ENCODE measurements around the gene BHLHA15.

The BHLHA15 gene

DNA sequence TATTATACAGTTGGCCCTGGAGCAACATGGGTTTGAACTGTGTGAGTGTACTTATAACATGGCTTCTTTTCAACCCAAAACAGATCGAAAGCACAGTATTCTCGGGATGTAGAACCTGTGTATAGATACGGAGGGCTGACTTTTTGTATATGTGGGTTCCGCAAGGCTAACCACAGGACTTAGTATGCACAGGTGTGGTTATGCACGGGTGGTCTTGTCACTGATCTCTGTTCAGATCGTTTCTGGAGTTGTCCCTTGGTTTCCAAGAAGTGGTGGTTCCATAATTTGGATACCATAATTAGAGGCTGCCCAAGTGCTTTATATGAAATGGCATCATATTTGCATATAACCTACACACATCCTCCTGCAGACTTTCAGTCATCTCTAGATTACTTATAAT, 10.9 kb upstream of the BHLHA15 start:
- H3K9me3 Mint-ChIP-seq, result no peaks in the 10 kb centered on the region
- peak overlapping the region; percentile 14 for H3K27ac Mint-ChIP-seq
- peaks cover 11% of the 10 kb centered on the region for H3K36me3 Mint-ChIP-seq
- H3K27me3 Mint-ChIP-seq, result no peaks in the 10 kb centered on the region
- no peak overlapping the region for H3K4me3 Mint-ChIP-seq
- H3K4me1 Mint-ChIP-seq, result peaks cover 59% of the 10 kb centered on the region

GRCh38 chr7:98202367-98203195, 8.7 kb upstream of the BHLHA15 start:
- Mint-ChIP-seq H3K9me3 (no peaks in the 10 kb centered on the region), H3K27me3 (no peaks in the 10 kb centered on the region), H3K4me1 (peaks cover 64% of the 10 kb centered on the region), H3K4me3 (peak overlapping the region; percentile 31), H3K36me3 (peaks cover 18% of the 10 kb centered on the region), H3K27ac (peak overlapping the region; percentile 64)

- Mint-ChIP-seq H3K36me3 (peaks cover 15% of the 10 kb centered on the region), H3K27ac (no peak overlapping the region), H3K4me1 (peaks cover 64% of the 10 kb centered on the region), H3K4me3 (peak overlapping the region; percentile 42), H3K9me3 (no peaks in the 10 kb centered on the region), H3K27me3 (no peaks in the 10 kb centered on the region)
Measured at GRCh38 chr7:98203261-98203963, 7.8 kb upstream of the BHLHA15 start.

DNA sequence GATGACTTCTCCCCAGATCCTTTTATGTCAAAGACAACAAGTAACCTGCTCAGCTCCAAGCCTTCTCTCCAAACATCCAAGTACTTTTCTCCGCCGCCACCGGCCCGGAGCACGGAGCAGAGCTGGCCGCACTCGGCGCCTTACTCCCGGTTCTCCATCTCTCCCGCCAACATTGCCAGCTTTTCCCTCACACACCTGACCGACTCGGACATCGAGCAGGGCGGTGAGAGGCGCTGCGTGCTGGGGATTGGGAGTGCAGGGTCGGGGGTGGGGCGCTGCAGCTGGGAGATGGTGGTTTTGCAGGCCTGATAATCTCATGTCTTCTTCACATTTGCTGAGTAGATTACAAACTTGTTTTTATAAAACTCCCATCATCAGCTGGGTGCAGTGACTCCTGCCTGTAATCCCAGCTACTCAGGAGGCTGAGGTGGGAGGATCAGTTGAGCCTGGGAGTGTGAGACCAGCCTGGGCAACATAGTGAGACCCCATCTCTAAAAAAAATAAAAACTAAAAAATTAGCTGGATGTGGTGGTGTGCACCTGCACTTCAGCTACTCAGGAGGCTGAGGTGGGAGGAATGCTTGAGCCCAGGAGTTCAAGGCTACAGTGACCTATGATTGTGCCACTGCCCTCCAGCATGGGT, 7.2 kb upstream of the BHLHA15 start:
- Mint-ChIP-seq H3K27me3 (no peaks in the 10 kb centered on the region), H3K9me3 (no peaks in the 10 kb centered on the region), H3K4me1 (peaks cover 60% of the 10 kb centered on the region), H3K27ac (no peak overlapping the region), H3K4me3 (peak overlapping the region; percentile 42), H3K36me3 (peaks cover 12% of the 10 kb centered on the region)

- Mint-ChIP-seq H3K36me3 (peaks cover 10% of the 10 kb centered on the region), H3K27ac (no peak overlapping the region), H3K4me3 (no peak overlapping the region), H3K4me1 (peaks cover 58% of the 10 kb centered on the region), H3K27me3 (no peaks in the 10 kb centered on the region), H3K9me3 (no peaks in the 10 kb centered on the region)
Measured at GRCh38 chr7:98204670-98205069, 6.6 kb upstream of the BHLHA15 start.

GRCh38 chr7:98205162-98205845, 5.9 kb upstream of the BHLHA15 start:
- Mint-ChIP-seq H3K27me3 (no peaks in the 10 kb centered on the region), H3K36me3 (peaks cover 8% of the 10 kb centered on the region), H3K27ac (no peak overlapping the region), H3K9me3 (no peaks in the 10 kb centered on the region), H3K4me3 (no peak overlapping the region), H3K4me1 (peaks cover 58% of the 10 kb centered on the region)

DNA sequence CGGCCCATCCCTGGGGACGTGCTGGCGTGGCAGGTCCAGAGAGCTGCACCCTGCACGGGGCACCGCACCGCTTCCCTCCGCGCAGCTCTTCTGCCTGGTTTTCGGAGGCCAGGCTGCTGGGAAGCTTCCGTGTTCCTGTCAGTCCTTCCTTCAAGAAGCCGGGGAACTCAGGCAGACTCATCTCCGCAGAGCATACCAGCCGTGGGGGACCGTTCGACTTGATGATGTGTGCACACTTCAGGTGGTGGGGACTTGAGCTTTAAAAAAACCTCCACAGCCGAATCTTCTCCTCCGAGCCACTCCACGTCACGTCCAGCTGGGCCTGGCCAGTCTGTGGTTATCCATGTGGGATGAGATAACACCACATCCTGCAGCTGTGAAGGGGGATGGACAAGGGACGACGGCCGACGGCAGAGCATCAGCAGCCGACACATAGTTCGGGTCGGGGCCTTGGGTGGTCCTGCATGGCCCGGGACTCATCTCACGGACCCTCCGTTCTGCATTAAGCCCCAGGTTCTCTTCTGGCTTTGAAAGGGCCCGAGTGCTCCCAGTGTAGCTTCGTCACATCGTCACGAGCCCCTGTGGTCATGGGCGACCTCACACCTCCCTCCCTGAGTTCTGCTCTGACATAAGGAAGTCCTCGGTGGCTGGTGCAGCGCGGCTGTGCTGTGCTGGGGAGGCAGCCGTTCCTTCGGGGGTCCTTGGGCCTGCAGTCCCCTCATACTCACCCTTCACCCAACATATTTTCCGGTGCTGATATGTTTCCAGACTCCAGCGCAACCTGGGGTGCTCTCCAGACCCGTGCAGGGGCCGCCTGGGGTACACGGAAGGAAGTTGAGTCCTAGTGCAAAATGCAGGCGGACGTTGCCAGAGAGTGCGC, 4.5 kb upstream of the BHLHA15 start:
- Mint-ChIP-seq H3K4me1 (peaks cover 45% of the 10 kb centered on the region), H3K36me3 (peaks cover 8% of the 10 kb centered on the region), H3K9me3 (no peaks in the 10 kb centered on the region), H3K4me3 (no peak overlapping the region), H3K27me3 (no peaks in the 10 kb centered on the region), H3K27ac (no peak overlapping the region)

DNA sequence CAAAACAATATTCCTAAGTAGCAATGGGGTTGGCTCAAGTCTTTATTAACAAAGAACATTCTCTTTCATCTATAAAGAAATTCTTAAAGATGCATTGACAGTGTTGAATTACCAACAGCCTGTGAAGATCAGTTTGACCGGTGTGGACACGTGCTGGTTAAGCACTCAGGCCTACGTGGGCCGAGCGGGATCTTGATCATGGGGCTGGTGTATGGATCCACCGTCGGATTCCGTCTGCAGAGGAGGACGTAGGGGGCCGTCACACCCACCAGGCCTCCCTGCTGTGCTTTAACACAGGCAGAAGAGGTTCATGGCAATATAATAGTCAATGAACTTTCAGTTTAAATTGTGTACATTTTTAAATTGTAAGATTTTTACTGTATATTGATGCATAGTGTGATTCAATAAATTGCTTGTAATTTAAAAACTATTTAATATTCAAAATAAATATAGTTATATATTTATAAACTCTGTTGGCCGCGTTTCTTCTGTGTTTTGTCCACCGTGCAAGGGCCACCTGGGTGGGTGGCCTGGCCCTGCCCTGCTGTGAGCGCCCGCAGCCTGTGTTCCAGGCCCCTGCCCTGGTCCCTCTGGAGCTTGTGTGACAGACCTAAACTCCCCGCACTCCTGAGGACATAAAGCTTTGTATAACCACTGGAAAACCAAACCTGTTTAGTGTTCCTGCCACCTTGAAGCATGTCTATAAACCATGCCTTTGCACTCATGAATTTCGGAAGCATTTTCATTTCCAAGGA, 1.9 kb upstream of the BHLHA15 start:
- Mint-ChIP-seq H3K4me1 (peaks cover 23% of the 10 kb centered on the region), H3K4me3 (peak overlapping the region; percentile 33), H3K36me3 (peaks cover 6% of the 10 kb centered on the region), H3K27ac (no peak overlapping the region), H3K27me3 (no peaks in the 10 kb centered on the region), H3K9me3 (no peaks in the 10 kb centered on the region)

- Mint-ChIP-seq H3K27me3 (no peaks in the 10 kb centered on the region), H3K27ac (no peak overlapping the region), H3K36me3 (peaks cover 6% of the 10 kb centered on the region), H3K4me1 (peaks cover 13% of the 10 kb centered on the region), H3K4me3 (no peak overlapping the region), H3K9me3 (no peaks in the 10 kb centered on the region)
Measured at GRCh38 chr7:98210513-98211220, 572 bp upstream of the BHLHA15 start.

- Mint-ChIP-seq H3K4me1 (peaks cover 9% of the 10 kb centered on the region), H3K27ac (peak overlapping the region; percentile 70), H3K36me3 (peaks cover 3% of the 10 kb centered on the region), H3K4me3 (peak overlapping the region; percentile 54), H3K27me3 (no peaks in the 10 kb centered on the region), H3K9me3 (no peaks in the 10 kb centered on the region)
Measured at GRCh38 chr7:98211676-98212531, 665 bp downstream of the BHLHA15 start.

GRCh38 chr7:98212532-98213041, 1.3 kb downstream of the BHLHA15 start:
- peaks cover 9% of the 10 kb centered on the region for H3K4me1 Mint-ChIP-seq
- H3K36me3 Mint-ChIP-seq, result no peaks in the 10 kb centered on the region
- H3K4me3 Mint-ChIP-seq, result no peak overlapping the region
- no peak overlapping the region for H3K27ac Mint-ChIP-seq
- no peaks in the 10 kb centered on the region for H3K27me3 Mint-ChIP-seq
- no peaks in the 10 kb centered on the region for H3K9me3 Mint-ChIP-seq

DNA sequence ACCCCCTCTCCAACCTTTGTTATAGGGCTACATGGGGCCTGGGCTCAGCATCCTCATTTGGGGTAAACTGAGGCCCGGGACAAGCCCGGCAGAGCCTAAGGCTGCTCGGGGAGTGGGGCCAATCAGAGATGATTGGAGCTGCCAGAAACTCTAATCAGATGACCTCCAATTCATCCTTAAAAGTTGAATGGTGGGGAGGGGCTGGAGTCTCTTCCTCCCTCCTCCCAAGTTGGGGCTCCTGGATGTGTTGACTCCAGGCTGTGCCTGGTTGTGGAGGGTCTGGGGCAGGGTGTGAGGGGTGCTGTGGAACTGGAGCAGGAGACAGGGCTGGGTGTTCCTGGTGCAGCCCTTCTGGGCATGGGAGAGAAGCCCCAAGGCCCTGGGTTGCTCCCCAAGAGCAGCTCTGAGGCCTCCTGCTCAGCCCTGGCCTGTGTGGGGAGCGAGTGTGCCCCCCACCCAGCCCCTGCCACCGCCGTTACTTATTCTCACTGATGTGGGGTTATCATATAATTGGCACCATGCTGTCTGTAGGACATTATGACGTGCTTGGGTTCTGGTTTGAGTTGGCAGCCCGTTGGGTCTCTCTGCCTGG, 2.2 kb downstream of the BHLHA15 start:
- no peak overlapping the region for H3K4me3 Mint-ChIP-seq
- H3K27me3 Mint-ChIP-seq, result no peaks in the 10 kb centered on the region
- H3K27ac Mint-ChIP-seq, result no peak overlapping the region
- H3K9me3 Mint-ChIP-seq, result no peaks in the 10 kb centered on the region
- no peaks in the 10 kb centered on the region for H3K36me3 Mint-ChIP-seq
- peaks cover 13% of the 10 kb centered on the region for H3K4me1 Mint-ChIP-seq

All from activated naive CD4-positive, alpha-beta T cell treated with anti-CD3 and anti-CD28 coated beads, Interleukin-2, amount 50 U/mL, for 24 hours (primary cell).